K562 (cell line): ENCODE results near the gene TMEM242. TPM values are rescaled to one million over a fixed set of nuclear protein-coding genes. Genes with fewer than 3 reads are reported as not detected.

ENCODE experiments used
- ATAC-seq: fragments of 200-7000 bp; cut with Tn5 transposase; 3 replicates; pipeline ENCODE4 v1.9.1; 2020; ENCODE audit warnings: moderate library complexity
- BruUV-seq: library from RNA; stranded (reverse); fragments of 400-500 nt; replicated peaks from 2 replicates; lab custom pipeline; 2021; lab: Mats Ljungman, UMichigan
- CTCF ChIA-PET: fragments of 300-600 bp; formaldehyde crosslinking; extraction: SDS; loops from one replicate; lab custom pipeline; 2021; ENCODE audit warnings: low intra/inter-chr PET ratio; lab: Yijun Ruan, JAX
- POLR2A ChIA-PET: fragments of 300-600, 350-650 bp; sonication (Branson Sonifier 250); formaldehyde crosslinking; extraction: SDS; loops from one replicate; lab custom pipeline; 2021; ENCODE audit warnings: antibody characterized with exemption, inconsistent platforms; lab: Yijun Ruan, JAX
- DNase-seq, 4 experiments: peaks; one replicate each; pipeline versions ENCODE4 v3.0.0 to v3.0.0-alpha.2; 2011 to 2018; ENCODE audit warnings: low spot score in 3 of 4, mixed read lengths in 3 of 4; ENCODE audit errors: extremely low read depth in 1 of 4
- FAIRE-seq: peaks from 2 replicates; lab custom pipeline; 2011; peaks lifted over from hg19 to GRCh38; lab: Jason Lieb, UNC
- H2AFZ ChIP-seq: 2 replicates; pipeline ENCODE4 v1.6.0; 2011; ENCODE audit warnings: low read depth, low read length, control low read depth, inconsistent platforms
- H3K27ac ChIP-seq: fragments of 200-600 bp; 3 replicates; pipeline ENCODE4 v1.8.0; 2011; ENCODE audit warnings: low read depth, mild to moderate bottlenecking, control low read depth, inconsistent platforms, low read length, moderate library complexity, mixed read lengths; ENCODE audit errors: extremely low read depth
- H3K27me3 ChIP-seq, 2 experiments: fragments of 300-600 bp in 1 of 2; 2 replicates in 1 of 2; 3 replicates in 1 of 2; pipeline versions ENCODE4 v1.6.0 to v1.8.0; 2011; ENCODE audit warnings: inconsistent platforms in 2 of 2, low read length in 2 of 2, mild to moderate bottlenecking in 1 of 2, mixed read lengths in 1 of 2, moderate library complexity in 1 of 2; ENCODE audit not compliant: control insufficient read depth in 2 of 2, insufficient read depth in 2 of 2
- H3K36me3 ChIP-seq: fragments of 300-600 bp; 3 replicates; pipeline ENCODE4 v1.8.0; 2011; ENCODE audit warnings: mild to moderate bottlenecking, low read length, inconsistent platforms; ENCODE audit not compliant: control insufficient read depth, insufficient read depth
- H3K4me1 ChIP-seq, 2 experiments: fragments of 200-600 bp in 1 of 2; replicated peaks in 1 of 2; 2 replicates in 1 of 2; 3 replicates in 1 of 2; pipeline versions ENCODE4 v1.5.1 to v1.8.0; 2011; ENCODE audit warnings: inconsistent platforms in 2 of 2, low read length in 2 of 2, mild to moderate bottlenecking in 1 of 2, mixed read lengths in 1 of 2, moderate library complexity in 1 of 2; ENCODE audit not compliant: control insufficient read depth in 2 of 2, insufficient read depth in 2 of 2
- H3K4me2 ChIP-seq: 2 replicates; pipeline ENCODE4 v1.6.1; 2011; ENCODE audit warnings: low read length, control low read depth, inconsistent platforms, mixed read lengths; ENCODE audit not compliant: insufficient read depth
- H3K4me3 ChIP-seq: fragments of 200-600 bp; sonication (generic), shearing (Covaris generic); 2 replicates; pipeline ENCODE4 v1.5.1; 2016; ENCODE audit warnings: control low read depth, inconsistent platforms
- H3K79me2 ChIP-seq: fragments of 200-600 bp; 3 replicates; pipeline ENCODE4 v1.8.0; 2011; ENCODE audit warnings: low read length, inconsistent platforms; ENCODE audit not compliant: control insufficient read depth, insufficient read depth
- H3K9ac ChIP-seq, 2 experiments: 2 replicates each; pipeline versions ENCODE4 v1.6.0 to v1.6.1; 2011; ENCODE audit warnings: low read depth in 2 of 2, low read length in 2 of 2, control low read depth in 1 of 2, inconsistent platforms in 1 of 2, mild to moderate bottlenecking in 1 of 2, mixed read lengths in 1 of 2; ENCODE audit not compliant: insufficient read depth in 1 of 2
- H3K9me1 ChIP-seq: one replicate; pipeline ENCODE4 v1.6.0; 2011; ENCODE audit warnings: inconsistent platforms, mild to moderate bottlenecking, low read length, moderate library complexity; ENCODE audit not compliant: control insufficient read depth, insufficient read depth
- H3K9me3 ChIP-seq: replicated peaks from 2 replicates; pipeline ENCODE4 v1.5.1; 2011; ENCODE audit warnings: low read depth, low read length, inconsistent platforms; ENCODE audit not compliant: control insufficient read depth, insufficient read depth
- H4K20me1 ChIP-seq: replicated peaks from 2 replicates; pipeline ENCODE4 v1.6.1; 2011; ENCODE audit warnings: low read length, inconsistent platforms, mixed read lengths; ENCODE audit not compliant: control insufficient read depth, insufficient read depth
- EP400 ChIP-seq: fragments of 450-650 bp; IDR thresholded peaks from 2 replicates; pipeline ENCODE4 v1.6.1; 2017; ENCODE audit warnings: antibody characterized with exemption, mild to moderate bottlenecking, moderate library complexity
- EZH2 ChIP-seq: IDR thresholded peaks from 2 replicates; pipeline ENCODE4 v1.6.1; 2012; ENCODE audit warnings: low read depth, mild to moderate bottlenecking, inconsistent platforms, low read length, borderline replicate concordance
- SP2 ChIP-seq: IDR thresholded peaks from 2 replicates; pipeline ENCODE4 v1.6.1; 2011; ENCODE audit warnings: mild to moderate bottlenecking, low read depth, low read length, moderate library complexity; ENCODE audit not compliant: poor library complexity, severe bottlenecking; ENCODE audit errors: extremely low read depth
- ZNF24 ChIP-seq: fragments of 450-650 bp; IDR thresholded peaks from 2 replicates; pipeline ENCODE4 v1.6.1; 2016
- WGBS: fragments of 100-300 bp; shearing (Covaris generic); methylation state at CpG from one replicate; pipeline ENCODE4 v1.1.6; 2016; ENCODE audit warnings: low coverage, mixed read lengths; ENCODE audit not compliant: insufficient coverage; ENCODE audit errors: missing lambda C conversion rate; 5-methylcytosine and 5-hydroxymethylcytosine counted together
- in situ Hi-C: fragments of 300-500 bp; cut with MboI; formaldehyde crosslinking; loops from 4 replicates; pipeline ENCODE4 v1.15.0; 2018; ENCODE audit warnings: inconsistent platforms, mixed read lengths
- intact Hi-C: fragments of 100-400 bp; cut with micrococcal nuclease; formaldehyde crosslinking; loops from 2 replicates; pipeline ENCODE4 v1.14.2; 2022
- polyA plus RNA-seq, 8 experiments: library from polyadenylated mRNA; depleted of rRNA in 4 of 8; stranded (reverse) in 5 of 8; unstranded in 3 of 8; fragments of >200 nt; fragmentation: Nextera tagmentation in 2 of 8; fragmentation: Illumina TruSeq in 1 of 8; extraction: Ambion mirVana in 2 of 8; extraction: Trizol in 1 of 8; gene quantifications; 2 replicates each; pipeline versions ENCODE4 v1.2.1 to v1.2.3, GENCODE V29; 2011 to 2014; ENCODE audit warnings: inconsistent platforms in 1 of 8, missing spikeins in 1 of 8
- total RNA-seq, 7 experiments: library from RNA; depleted of rRNA in 6 of 7; stranded (reverse); fragments of >200 nt in 6 of 7; fragmentation: Illumina TruSeq in 2 of 7; extraction: Trizol in 2 of 7; gene quantifications; 2 replicates each; pipeline versions ENCODE4 v1.2.1 to v1.2.3, GENCODE V29; 2011 to 2021; ENCODE audit warnings: low replicate concordance in 1 of 7

The TMEM242 gene
- total and polyA plus RNA-seq, 9 of the 15 experiments (the other 6 are each of a cell fraction or from before 2014, with no cell fraction given) = 9.5 to 35.3 (median 16.5) TPM

GRCh38 chr6:157265635-157266034 is 57.7 kb downstream of the TMEM242 start:
- H3K79me2 ChIP-seq = no peaks in the 10 kb centered on the region
- no TSS peak for BruUV-seq
- H3K9me3 ChIP-seq = 0 out of 2 replicates have a peak, but pooled peaks cover 3% of the 10 kb centered on the region
- no peak overlapping the region for H2AFZ ChIP-seq
- FAIRE-seq = no peak
- TF ChIP-seq ZNF24 = 0 out of 2 replicates have a peak, but pooled peaks have one; percentile 7
- TF ChIP-seq SP2 = no peak
- H4K20me1 ChIP-seq = no peaks in the 10 kb centered on the region
- intact Hi-C loops = no loop called here
- peaks cover 53 to 75% of the 10 kb centered on the region in 2 experiments for H3K27me3 ChIP-seq
- no peaks in the 10 kb centered on the region for H3K36me3 ChIP-seq
- H3K9ac ChIP-seq = 0 out of 4 replicates have a peak overlapping the region, but pooled peaks of 1 of the 2 experiments have one; percentile 40
- DNase-seq = no peak
- no peak for ATAC-seq
- no peaks in the 10 kb centered on the region for H3K9me1 ChIP-seq
- H3K4me2 ChIP-seq = no peak overlapping the region
- H3K27ac ChIP-seq = no peak overlapping the region
- peaks cover 0 to 20% of the 10 kb centered on the region in 2 experiments; a peak in 1 of 5 replicates for H3K4me1 ChIP-seq
- CTCF ChIA-PET = no interaction called here
- in situ Hi-C loops = no loop called here
- POLR2A ChIA-PET = interaction anchor here (0.5 to 1.0 kb wide), 3 partner anchors 9 to 371 kb away, joined by 3 read pairs; no protein-coding TSS in a partner anchor
- 59% methylated on average over 6 of the region's 6 CpGs for WGBS
- no peak overlapping the region for H3K4me3 ChIP-seq

DNA sequence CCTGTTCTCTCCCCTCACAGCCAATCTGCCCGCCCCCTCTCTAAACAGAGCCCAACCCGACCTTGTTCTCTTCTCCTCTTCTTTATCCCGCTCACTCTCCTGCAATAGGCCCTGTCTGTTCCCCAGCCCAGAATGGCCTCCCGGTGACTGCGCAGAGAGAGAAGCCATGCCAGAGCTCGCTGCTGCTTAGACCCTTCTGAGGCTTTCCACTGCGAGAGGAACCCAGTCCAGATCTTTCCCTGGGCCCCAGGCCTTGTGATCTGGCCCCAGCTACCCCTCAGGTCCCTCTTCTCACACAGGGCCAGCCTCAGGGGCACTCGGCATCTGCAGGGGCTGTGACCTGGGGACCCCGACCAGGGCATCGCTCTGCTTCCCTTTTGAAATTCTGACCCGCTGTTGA is 58.1 kb downstream of the TMEM242 start:
- no peak overlapping the region for H3K27ac ChIP-seq
- in situ Hi-C loops (no loop called here), intact Hi-C loops (no loop called here)
- no peaks in the 10 kb centered on the region for H3K79me2 ChIP-seq
- no peaks in the 10 kb centered on the region for H4K20me1 ChIP-seq
- ChIA-PET CTCF (no interaction called here), POLR2A (interaction anchor here (0.5 to 0.7 kb wide), 3 partner anchors 85 to 371 kb away, joined by 3 read pairs; no protein-coding TSS in a partner anchor)
- 0 out of 2 replicates have a peak, but pooled peaks cover under 1% of the 10 kb centered on the region for H3K9me3 ChIP-seq
- FAIRE-seq (no peak), ATAC-seq (no peak), DNase-seq (no peak)
- no TSS peak for BruUV-seq
- H3K4me3 ChIP-seq = no peak overlapping the region
- TF ChIP-seq EP400 (no peak), EZH2 (0 out of 2 replicates have a peak, but pooled peaks have one; percentile 18)
- H3K9ac ChIP-seq = 0 out of 4 replicates have a peak overlapping the region, but pooled peaks of 1 of the 2 experiments have one; percentile 40
- H3K9me1 ChIP-seq = no peaks in the 10 kb centered on the region
- no peaks in the 10 kb centered on the region for H3K36me3 ChIP-seq
- 6% methylated on average over 11 of the region's 11 CpGs for WGBS
- H2AFZ ChIP-seq = no peak overlapping the region
- H3K4me1 ChIP-seq = peaks cover 0 to 20% of the 10 kb centered on the region in 2 experiments; a peak in 1 of 5 replicates
- H3K4me2 ChIP-seq = no peak overlapping the region
- H3K27me3 ChIP-seq = peaks cover 53 to 77% of the 10 kb centered on the region in 2 experiments
